Fibroblast of villous mesenchyme (primary cell): Measurements from ENCODE around the gene SGCE. TPM values are rescaled to one million over a fixed set of nuclear protein-coding genes. Genes with fewer than 3 reads are reported as not detected.

ENCODE experiments used
- DNase-seq: peaks from one replicate; pipeline ENCODE4 v3.0.0-alpha.2; 2010; ENCODE audit warnings: low read depth
- H3K4me3 ChIP-seq: 2 replicates; pipeline ENCODE4 v1.5.1; 2011; ENCODE audit warnings: low read depth, mild to moderate bottlenecking, low read length
- total RNA-seq: library from RNA; depleted of rRNA; stranded (reverse); fragments of >200 nt; gene quantifications from 2 replicates; pipeline ENCODE4 v1.2.3, GENCODE V29; 2012
- TF ChIP-seq, protein P1 (sequence below): IDR thresholded peaks from 2 replicates; pipeline ENCODE4 v1.5.1; 2012; ENCODE audit warnings: low read depth, mild to moderate bottlenecking, low read length; ENCODE audit not compliant: insufficient read depth

The SGCE gene
- total RNA-seq, 1 donor, result 92.8 TPM

DNA sequence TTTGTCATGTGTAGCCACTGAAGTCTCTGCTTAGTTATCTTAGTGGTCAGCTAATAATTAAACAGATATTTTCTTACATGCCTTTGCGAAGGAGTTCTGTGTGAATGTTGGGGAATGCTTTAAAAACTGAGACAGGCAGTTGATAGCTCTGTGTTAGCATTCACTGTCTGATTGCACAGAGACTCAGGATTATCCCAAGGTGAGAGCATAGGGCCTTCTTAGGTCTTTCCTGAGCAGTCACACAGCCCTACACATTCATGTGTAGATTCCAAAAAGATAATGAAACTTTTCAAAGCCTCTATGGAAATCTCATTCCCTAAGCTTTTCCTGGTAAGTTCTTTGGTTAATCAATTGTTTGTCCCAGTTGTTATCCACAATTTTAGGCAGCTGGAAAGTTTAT, 78.6 kb downstream of the SGCE start:
- TF ChIP-seq, protein P1, sequence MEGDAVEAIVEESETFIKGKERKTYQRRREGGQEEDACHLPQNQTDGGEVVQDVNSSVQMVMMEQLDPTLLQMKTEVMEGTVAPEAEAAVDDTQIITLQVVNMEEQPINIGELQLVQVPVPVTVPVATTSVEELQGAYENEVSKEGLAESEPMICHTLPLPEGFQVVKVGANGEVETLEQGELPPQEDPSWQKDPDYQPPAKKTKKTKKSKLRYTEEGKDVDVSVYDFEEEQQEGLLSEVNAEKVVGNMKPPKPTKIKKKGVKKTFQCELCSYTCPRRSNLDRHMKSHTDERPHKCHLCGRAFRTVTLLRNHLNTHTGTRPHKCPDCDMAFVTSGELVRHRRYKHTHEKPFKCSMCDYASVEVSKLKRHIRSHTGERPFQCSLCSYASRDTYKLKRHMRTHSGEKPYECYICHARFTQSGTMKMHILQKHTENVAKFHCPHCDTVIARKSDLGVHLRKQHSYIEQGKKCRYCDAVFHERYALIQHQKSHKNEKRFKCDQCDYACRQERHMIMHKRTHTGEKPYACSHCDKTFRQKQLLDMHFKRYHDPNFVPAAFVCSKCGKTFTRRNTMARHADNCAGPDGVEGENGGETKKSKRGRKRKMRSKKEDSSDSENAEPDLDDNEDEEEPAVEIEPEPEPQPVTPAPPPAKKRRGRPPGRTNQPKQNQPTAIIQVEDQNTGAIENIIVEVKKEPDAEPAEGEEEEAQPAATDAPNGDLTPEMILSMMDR, result no peak
- DNase-seq, result no peak
- no peak overlapping the region for H3K4me3 ChIP-seq

DNA sequence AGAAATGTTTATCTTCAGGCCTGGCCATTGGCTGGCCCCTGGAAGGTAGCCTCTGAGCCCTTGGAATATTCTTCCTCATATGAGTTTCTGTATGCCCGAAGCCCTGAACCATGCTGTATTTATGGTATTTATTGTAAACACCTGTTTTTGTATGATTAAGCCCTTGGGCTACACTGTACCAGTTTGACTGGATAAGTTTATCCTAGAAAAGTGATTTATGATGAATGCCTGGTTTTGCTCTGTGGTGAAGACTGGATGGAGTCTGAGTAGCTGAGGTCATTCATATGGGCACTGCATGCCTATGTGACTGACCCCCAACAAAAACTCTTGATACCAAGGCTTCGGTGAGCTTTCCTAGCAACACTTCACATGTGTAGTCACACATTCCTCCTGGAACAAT, 79.6 kb downstream of the SGCE start:
- DNase-seq, result no peak
- TF ChIP-seq, protein P1, result no peak
- H3K4me3 ChIP-seq, result no peak overlapping the region

DNA sequence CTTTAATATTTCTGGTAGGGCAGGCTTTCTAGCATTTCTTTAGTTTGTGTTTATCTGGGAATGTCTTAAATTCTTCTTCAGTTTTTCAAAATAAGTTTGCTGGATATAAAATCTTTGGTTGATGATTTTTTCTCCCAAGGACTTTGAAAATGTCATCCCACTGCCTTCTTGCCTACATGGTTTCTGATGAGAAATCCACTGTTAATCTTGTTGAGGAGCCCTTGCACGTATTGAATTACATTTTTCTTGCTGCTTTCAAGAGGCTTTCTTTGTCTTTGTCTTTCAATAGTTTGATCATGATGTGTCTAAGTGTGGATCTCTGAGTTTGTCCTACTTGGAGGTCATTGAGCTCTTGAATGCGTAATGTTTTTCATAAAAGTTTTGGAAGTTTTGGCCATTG, 80.3 kb downstream of the SGCE start:
- DNase-seq, result no peak
- H3K4me3 ChIP-seq, result no peak overlapping the region
- TF ChIP-seq, protein P1, result no peak

DNA sequence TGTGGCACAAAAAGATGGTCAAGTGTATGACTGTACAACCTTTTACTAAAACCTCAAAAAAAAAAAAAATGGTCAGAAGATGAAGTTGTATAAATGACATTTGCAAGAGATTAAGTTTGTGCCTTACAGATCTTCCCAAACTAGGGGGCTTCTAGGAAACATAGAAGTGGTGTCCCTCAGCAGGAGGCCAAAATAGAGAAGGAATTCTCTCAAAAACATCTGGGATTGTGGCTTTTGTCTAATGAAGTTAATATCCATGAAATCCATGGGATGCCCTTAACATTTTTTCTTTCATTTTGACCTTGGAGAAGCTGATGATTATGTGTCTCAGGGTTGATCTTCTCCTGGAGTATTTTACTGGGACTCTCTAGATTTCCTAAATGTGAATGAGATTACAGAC, 84.1 kb downstream of the SGCE start:
- TF ChIP-seq, protein P1, result no peak

DNA sequence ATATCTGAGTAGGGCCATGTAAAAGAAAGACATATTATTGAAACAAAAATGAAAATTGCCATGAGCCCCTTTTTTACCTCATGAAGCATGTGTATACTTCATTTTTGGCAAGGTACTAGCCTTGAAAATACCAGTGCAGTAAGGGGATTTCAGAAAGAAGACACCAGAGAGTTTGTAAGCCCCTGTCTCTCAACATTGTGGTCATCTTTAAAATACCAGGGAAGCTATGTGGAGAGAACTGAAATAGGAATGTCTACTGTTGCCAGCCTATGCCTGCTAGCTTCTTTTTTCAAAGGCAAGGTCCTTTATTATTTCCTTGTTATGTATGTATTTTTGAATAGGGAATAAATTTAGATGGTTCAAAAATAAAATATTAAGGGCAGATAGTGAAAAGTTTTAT, 88.5 kb downstream of the SGCE start:
- TF ChIP-seq, protein P1, result no peak
- no peak for DNase-seq

More for the DNA sequence above, 84.1 kb downstream of the SGCE start:
- DNase-seq, result no peak
- no peak overlapping the region for H3K4me3 ChIP-seq

DNA sequence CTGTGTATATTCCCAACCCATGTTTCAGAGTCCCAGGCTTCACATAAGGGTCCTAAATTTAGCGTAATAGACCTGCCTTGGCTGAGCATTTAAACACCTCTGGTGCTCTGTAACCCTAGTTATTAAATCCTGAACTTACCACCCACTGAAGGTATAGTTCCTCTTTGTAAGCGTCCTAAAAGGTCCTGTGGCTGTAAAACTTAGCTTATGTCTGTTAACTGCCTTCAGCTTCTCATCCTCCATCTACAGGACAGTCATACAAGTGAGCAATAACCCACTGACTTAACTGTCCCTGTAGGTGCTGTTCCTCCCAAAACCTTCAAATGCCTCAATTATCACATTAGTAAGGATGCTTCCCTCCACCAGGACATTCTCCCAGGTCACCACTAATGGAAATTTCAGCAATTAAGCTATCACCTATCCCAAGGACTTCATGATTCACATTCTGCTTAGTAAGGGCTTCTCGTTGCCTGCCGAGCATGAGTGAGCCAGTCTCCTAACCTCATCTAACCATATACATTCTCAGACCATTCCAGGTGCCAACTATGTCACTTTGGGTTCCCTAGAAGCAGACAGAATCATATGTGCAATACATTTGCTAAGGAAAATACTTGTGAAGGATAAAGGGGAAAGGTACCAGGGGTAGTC, 90.6 kb downstream of the SGCE start:
- DNase-seq, result no peak

More for the DNA sequence above, 88.5 kb downstream of the SGCE start:
- no peak overlapping the region for H3K4me3 ChIP-seq

More for the DNA sequence above, 90.6 kb downstream of the SGCE start:
- no peak overlapping the region for H3K4me3 ChIP-seq
- TF ChIP-seq, protein P1, result no peak
